Measurements from ENCODE around the gene FNDC5. TPM values are rescaled to one million over a fixed set of nuclear protein-coding genes. Genes with fewer than 3 reads are reported as not detected.

Gene FNDC5
- total RNA-seq, 1 donor from 2014 or later: not detected

DNA sequence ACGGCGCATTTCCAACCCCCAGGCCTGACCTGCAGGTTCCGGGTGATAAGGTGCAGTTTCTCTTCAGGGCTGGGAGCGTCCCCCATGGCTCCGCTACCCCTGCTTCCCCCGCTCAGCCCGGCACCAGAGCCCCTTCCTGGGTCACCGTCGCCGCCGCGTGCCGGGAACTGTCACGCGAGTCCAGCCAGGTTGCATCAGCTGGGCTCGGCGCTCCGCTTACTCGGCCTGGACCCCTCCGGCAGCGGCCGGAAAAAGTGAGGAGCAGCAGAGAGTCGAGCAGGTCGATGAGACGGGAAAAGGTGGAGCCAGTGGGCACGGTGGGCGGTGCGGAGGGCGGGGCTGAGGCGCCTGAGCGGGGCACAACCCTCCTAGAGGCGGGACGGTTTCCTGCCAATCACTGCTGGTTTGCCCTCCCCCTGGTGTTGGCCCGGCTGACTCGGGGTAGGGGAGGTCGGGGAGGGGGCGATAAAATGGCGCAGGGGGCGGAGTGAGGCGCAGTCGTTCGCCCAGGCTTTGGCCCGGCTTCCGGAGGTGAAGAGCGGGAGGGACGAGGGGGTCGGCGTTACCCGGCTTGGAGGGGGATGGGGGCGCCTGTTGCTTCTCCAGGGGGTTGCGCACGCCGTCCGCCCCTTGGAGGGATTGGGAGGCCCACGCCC lies 53.4 kb downstream of the FNDC5 start, which contains the start of the genes S100PBP and YARS1:
Gene S100PBP, plus strand, starts transcription at position 495 of the 656 bp plus-strand sequence. CDS start 8,447 bp downstream, outside the sequence.
Gene YARS1, minus strand, starts transcription at position 200 of the 656 bp plus-strand sequence. Its CDS starts 114 bp downstream, at position 86.
- intact Hi-C loops (cut with micrococcal nuclease): loop anchor here (1.0 to 5.0 kb wide), 6 partner anchors 18 to 745 kb away; partner anchors contain the start of genes AK2, RNF19B, TMEM39B and ZBTB8OS

DNA sequence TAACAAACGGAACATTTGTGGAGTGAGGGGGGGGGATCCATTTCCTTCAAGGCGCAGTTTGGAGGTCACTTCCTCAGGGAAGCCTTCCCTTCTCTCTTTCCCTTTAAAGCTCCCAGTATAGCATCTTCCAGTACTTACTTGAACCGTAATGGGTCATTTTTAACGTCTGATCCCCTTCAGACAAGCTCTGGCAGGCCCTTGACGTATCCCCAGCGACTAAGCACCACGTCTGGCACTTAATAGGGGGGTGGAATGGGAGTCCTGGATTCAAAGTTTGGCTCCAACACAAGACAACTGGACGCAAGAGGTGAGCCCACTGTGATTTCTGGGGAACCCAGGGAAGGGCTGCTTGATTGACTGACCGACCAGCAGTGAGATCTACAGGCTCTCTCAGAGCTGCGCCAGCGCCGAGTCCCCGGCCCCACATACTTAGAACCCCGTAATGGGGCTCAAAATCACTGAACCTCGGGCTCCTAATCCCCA lies 54.0 kb downstream of the FNDC5 start:
- intact Hi-C loops (cut with micrococcal nuclease): loop anchor here (1.0 to 5.0 kb wide), 6 partner anchors 17 to 744 kb away; partner anchors contain the start of genes AK2, RNF19B, TMEM39B and ZBTB8OS

DNA sequence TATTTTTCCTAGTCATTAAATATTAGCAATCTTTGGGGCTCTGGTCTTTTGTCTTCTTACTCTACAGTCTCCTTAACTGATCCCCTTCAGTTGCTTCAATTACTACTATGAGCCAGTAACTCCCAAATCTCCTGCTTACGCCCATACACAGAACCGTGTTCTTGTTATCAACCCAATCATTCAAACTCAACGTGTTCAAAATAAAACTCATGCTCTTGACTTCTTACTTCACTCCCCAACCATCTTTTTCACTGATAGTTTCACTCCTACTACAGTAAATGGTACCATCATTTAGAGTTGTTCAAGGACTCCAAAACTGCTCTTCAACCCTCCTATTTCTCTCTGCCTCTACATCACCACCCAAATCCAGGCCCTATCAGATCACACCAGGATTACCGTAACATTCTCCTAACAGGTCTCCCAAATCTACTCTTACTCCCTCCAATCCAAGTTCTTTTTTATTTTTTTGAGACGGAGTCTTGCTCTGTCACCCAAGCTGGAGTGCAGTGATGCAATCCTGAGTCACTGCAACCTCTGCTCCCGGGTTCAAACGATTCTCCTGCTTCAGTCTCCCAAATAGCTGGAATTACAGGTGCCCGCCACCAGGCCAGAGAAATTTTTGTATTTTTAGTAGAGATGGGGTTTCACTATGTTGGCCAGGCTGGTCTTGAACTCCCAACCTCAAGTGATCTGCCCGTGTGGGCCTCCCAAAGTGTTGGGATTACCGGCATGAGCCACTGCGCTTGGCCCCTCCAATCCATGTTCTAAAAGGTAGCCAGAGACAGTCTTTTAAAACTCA lies 56.6 kb downstream of the FNDC5 start:
- intact Hi-C loops (cut with micrococcal nuclease): no loop called here

Other genes with a start within 250 kb of the FNDC5 start
- 52.9 and 58.4 TPM in 2 replicates for gene ZBTB8OS, start 220.4 kb downstream of the FNDC5 start, total RNA-seq
- gene RBBP4, start 219.7 kb downstream of the FNDC5 start, total RNA-seq: 315 and 316 TPM in 2 replicates
- gene SYNC, start 168.1 kb downstream of the FNDC5 start, total RNA-seq: not detected in 2 replicates
- gene YARS1, start 53.6 kb downstream of the FNDC5 start, total RNA-seq: 157 and 164 TPM in 2 replicates
- gene S100PBP, start 53.3 kb downstream of the FNDC5 start, total RNA-seq: 62.0 and 70.3 TPM in 2 replicates
- 0.18 TPM in 1 of 2 replicates, not detected in the other for gene HPCA, start 15.6 kb upstream of the FNDC5 start, total RNA-seq
- gene TMEM54, start 30.5 kb upstream of the FNDC5 start, total RNA-seq: not detected in 2 replicates
- gene RNF19B, start 93.9 kb upstream of the FNDC5 start, total RNA-seq: 27.1 and 30.3 TPM in 2 replicates
- 227 and 228 TPM in 2 replicates for gene AK2, start 166.0 kb upstream of the FNDC5 start, total RNA-seq
- gene AZIN2, start 210.2 kb upstream of the FNDC5 start, total RNA-seq: 5.1 and 7.3 TPM in 2 replicates

Measured in T-helper 2 cell treated with Interferon-gamma antibody and Interleukin-4, amounts not matched to agents 100 ng/mL and 5 ng/mL, for 36 hours (primary cell).